ENCODE data around the gene RASSF4.

Gene RASSF4

GRCh38 chr10:44990965-44991364 is 31.4 kb downstream of the RASSF4 start:
- no peak for DNase-seq

GRCh38 chr10:44991571-44991970 is 32.0 kb downstream of the RASSF4 start:
- no peak for DNase-seq

GRCh38 chr10:44992070-44992731 is 32.6 kb downstream of the RASSF4 start:
- DNase-seq = no peak

DNA sequence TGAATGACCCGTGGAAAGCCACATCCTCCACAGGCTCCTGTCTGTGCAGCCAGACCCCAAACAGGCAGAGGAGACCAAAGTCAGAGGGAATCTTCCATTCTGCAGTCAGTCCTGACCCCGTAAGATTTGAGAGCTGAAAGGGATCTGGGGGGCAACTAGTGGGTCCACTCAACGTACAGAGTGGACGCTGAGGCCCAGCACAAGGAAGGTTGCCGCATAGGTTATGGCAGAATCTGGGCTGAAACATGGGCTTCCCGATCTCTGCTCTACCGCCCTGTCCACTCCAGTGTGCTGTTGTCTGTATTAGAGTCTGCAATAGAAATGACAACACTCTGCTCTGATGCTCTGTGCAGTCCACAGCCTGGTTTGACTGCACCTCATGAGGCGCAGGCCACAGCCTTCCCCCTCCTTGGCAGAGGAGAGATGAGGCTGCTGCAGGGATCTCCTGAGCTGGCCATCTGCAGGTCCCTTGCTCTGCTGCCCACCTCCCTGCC is 33.2 kb downstream of the RASSF4 start:
- no peak for DNase-seq

GRCh38 chr10:44993226-44993921 is 33.8 kb downstream of the RASSF4 start:
- DNase-seq = peak; percentile 1

GRCh38 chr10:44993922-44994751 is 34.5 kb downstream of the RASSF4 start:
- peak; percentile 0 for DNase-seq

GRCh38 chr10:44994752-44995530 is 35.3 kb downstream of the RASSF4 start:
- DNase-seq = peak; percentile 5

- DNase-seq = no peak
These were observed 35.9 kb downstream of the RASSF4 start for GRCh38 chr10:44995581-44995913.

DNA sequence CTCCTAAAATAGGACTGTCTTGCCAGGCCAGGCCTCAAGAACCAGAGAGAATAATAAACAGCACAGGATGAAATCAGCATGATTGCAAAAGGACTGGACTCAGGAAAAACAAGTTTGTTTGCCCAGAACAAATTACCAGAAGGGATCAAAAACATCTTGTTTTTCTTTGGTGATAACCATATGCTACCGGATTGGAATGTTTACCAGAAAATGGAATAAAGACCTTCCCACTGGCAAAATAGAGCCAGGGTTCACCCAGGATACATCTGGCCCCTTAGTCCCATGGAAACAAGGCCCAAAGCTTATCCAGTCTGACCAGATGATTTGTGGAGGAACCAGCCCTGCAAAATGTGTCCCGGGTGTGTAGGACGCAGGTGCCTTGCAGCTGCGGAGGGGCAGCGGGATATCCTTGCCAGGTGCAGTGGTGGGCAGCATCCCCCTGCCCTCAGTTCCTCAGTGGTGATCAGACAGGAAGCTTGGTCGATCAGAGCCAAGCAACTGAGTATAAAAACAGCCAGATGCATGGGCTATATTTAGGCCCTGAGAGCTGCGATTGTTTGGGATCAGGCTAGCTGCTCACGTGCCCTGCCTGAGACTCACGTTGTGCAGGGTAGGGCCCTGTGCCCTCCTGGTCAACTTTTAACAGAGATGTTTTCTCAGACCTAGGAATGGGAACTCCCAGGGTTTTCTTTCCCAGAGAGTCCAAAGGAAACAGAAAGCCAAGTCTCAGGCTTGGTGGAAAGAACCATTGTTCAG is 36.5 kb downstream of the RASSF4 start:
- DNase-seq = no peak

DNA sequence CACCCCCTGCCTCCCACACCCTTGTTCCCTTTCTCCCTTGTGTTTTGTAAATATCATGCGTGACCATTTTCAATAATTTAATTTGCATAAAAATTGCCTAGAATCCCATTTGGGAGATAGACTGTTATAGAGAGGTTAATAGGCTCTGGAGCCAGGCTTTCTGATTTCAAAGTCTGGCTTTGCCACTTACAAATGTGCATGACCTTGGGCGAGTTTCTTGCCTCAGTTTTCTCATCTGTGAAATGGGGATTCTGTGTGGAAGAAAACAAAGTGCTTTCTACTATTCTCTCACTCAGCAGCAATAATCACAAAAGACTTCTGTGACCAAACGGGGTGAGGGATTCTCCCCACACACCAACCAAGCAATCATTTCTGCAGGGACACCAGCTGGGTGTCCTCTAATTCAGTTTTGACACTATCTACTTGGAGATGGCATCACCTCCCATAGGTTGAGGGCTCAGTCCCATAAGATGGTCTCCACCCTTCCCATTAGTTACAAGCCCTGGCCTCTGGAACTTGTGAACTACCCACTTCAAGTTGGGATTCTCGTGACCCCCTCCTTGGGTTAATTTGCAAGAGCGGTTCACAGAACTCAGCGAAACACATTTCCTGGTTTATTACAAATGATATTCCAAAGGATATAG is 37.6 kb downstream of the RASSF4 start:
- no peak for DNase-seq

DNA sequence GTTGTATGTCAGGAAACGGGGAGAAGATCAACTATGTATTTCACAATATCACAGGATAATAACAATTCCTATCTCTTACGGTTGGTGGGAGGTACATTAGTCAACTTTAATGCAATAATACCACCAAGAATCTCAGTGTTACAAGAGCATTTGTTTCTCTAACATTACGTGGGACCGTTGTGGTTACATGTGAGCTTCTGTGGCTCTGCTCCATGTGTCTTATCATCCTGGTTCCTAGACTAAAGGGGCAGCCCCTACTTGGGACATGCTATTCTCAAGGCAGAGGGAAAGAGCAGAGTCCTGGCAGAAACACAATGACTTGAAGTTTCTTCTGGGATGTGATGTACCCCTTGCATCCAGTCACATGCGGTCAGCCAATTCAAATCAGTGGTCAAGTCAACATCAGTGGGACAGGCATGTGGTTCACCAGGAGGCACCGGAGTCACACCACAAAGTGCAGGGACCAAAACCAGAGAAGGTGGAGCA is 38.6 kb downstream of the RASSF4 start:
- DNase-seq = no peak

DNA sequence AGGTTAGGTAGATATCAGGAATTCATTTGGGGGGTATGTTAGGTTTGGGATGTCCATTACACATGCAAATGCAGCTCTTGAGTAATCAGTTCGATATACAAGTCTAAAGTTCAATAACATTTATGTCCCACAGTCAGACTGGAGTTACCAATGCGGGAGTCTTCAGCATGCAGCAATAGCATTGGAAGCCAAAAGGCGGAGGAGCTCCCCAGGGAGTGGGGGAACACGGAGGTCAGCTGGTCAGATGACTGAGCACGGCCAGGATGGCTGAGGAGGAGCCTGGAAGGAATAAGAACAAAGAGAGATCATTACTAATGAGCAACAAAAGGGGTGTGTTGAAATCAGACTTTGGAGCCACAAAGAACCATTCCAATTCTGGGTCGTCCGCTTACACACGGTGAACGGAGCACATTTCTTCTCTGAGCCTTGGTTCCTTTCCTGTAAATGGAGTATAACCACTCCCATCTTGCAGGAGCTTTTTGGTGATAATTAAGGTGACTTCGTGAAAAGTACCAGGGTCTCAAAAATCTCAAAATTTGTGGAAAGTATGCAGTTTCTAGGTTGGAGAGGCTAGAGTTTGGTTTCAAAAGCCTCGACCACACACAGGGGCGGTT is 40.6 kb downstream of the RASSF4 start:
- no peak for DNase-seq

DNA sequence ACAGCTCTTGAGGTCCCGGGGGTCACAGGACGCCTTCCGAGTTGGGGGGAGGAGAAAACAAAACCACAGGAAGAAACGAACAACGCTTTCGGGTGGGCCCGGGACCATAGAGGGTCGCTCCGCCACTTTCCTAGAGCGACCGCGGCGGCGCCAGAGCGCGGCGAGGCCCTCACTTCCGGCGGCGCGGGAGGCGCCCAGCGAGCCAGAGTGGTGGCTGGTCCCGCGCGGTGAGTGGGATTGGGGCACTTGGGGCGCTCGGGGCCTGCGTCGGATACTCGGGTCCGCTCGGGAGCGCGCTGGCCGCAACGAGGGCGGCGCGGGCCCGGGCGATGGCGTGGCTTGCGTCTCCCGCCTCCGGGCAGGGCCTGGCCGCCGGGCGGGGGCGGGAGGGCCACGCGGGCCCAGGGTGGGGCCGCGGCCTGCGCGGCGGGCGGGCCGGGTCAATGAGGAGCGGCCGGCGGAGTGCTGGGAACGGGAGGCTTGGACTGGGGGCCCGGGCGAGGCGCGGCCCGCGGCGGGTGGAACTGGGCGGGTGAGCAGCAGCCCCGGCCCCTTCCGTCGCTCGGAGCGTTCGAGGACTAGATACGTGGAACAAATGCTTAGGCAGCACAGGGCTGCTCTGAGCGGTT is 41.3 kb downstream of the RASSF4 start, which contains the start of gene ZNF22:
TSS of gene ZNF22 (plus strand) at position 172 of the 629 bp plus-strand sequence. CDS start 2,446 bp downstream, outside the sequence.
- peak; percentile 94 for DNase-seq

GRCh38 chr10:45001381-45002148 is 42.0 kb downstream of the RASSF4 start:
- DNase-seq = peak; percentile 86

GRCh38 chr10:45003432-45004000 is 43.9 kb downstream of the RASSF4 start:
- DNase-seq = no peak

- no peak for DNase-seq
These were observed 45.1 kb downstream of the RASSF4 start for GRCh38 chr10:45004661-45005060.

- no peak for DNase-seq
These were observed 45.7 kb downstream of the RASSF4 start for GRCh38 chr10:45005284-45005683.

DNA sequence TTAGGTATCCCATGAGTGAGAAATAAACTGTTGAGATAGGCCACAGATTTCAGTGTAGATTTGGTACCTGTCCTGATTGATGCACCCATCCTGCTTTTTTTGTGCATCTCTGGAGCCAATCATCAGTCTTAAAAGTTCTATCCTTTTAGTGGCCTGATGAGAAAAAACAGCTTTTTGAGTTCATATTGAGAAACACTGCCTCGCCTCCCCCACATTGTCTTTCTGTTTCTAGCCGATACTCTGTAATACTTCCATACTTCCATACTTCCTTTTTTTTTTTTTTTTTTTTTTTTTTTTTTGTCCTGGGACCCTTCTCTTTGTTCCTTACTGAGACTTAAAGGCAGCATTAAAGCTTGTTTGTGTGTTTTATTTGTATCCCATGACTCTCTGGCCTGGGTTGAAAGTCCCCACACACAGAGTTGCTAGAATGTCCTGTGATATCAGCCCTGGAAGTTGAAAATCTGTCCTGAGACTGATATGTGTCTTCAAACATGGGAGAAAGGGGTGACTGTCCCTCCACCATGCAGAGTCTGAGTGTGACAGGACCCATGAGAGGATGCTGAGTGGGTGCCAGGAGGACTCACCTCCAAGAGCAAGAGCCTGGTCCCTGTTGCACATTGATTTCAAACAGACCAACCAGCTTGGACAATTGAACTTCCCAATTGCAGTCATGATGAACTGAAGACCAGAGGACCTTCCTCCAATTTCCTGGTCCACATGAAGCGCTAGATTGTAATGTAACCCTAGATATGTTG is 46.9 kb downstream of the RASSF4 start:
- no peak for DNase-seq

Measured in retina (tissue), 1 donor.